ENCODE results near the gene LBHD2. TPM values are rescaled to one million over a fixed set of nuclear protein-coding genes. Genes with fewer than 3 reads are reported as not detected.

LBHD2 gene
- total RNA-seq, 1 donor from 2014 or later, result not detected

- H3K36me3 Mint-ChIP-seq (ENCODE audit: unreplicated experiment), result no peaks in the 10 kb centered on the region
- peak overlapping the region; percentile 31 for H3K27ac Mint-ChIP-seq (ENCODE audit: unreplicated experiment)
- H3K27me3 Mint-ChIP-seq (ENCODE audit: unreplicated experiment), result no peaks in the 10 kb centered on the region
- H3K9me3 Mint-ChIP-seq (ENCODE audit: unreplicated experiment), result no peaks in the 10 kb centered on the region
- no peak for DNase-seq (ENCODE audit: extremely low spot score, unreplicated experiment)
- H3K4me3 Mint-ChIP-seq (ENCODE audit: unreplicated experiment), result no peak overlapping the region
- TF ChIP-seq CTCF (IDR thresholded peaks at IDR 0.05), result no peak
- peaks cover 41% of the 10 kb centered on the region for H3K4me1 Mint-ChIP-seq (ENCODE audit: unreplicated experiment)
Measured at GRCh38 chr14:103125098-103126070, 41.4 kb downstream of the LBHD2 start.

GRCh38 chr14:103126088-103126872, 42.3 kb downstream of the LBHD2 start:
- no peak for DNase-seq (ENCODE audit: extremely low spot score, unreplicated experiment)
- Mint-ChIP-seq H3K4me3 (ENCODE audit: unreplicated experiment) (peak overlapping the region; percentile 18), H3K36me3 (ENCODE audit: unreplicated experiment) (no peaks in the 10 kb centered on the region), H3K27ac (ENCODE audit: unreplicated experiment) (peak overlapping the region; percentile 29), H3K4me1 (ENCODE audit: unreplicated experiment) (peaks cover 48% of the 10 kb centered on the region), H3K27me3 (ENCODE audit: unreplicated experiment) (no peaks in the 10 kb centered on the region), H3K9me3 (ENCODE audit: unreplicated experiment) (no peaks in the 10 kb centered on the region)
- TF ChIP-seq CTCF (IDR thresholded peaks at IDR 0.05), result no peak

GRCh38 chr14:103126873-103127304, 42.9 kb downstream of the LBHD2 start:
- no peak overlapping the region for H3K4me3 Mint-ChIP-seq (ENCODE audit: unreplicated experiment)
- no peaks in the 10 kb centered on the region for H3K9me3 Mint-ChIP-seq (ENCODE audit: unreplicated experiment)

GRCh38 chr14:103127356-103127755, 43.3 kb downstream of the LBHD2 start:
- peak overlapping the region; percentile 10 for H3K4me3 Mint-ChIP-seq (ENCODE audit: unreplicated experiment)
- H3K9me3 Mint-ChIP-seq (ENCODE audit: unreplicated experiment), result no peaks in the 10 kb centered on the region
- H3K27ac Mint-ChIP-seq (ENCODE audit: unreplicated experiment), result no peak overlapping the region
- no peaks in the 10 kb centered on the region for H3K36me3 Mint-ChIP-seq (ENCODE audit: unreplicated experiment)
- no peak for DNase-seq (ENCODE audit: extremely low spot score, unreplicated experiment)
- H3K4me1 Mint-ChIP-seq (ENCODE audit: unreplicated experiment), result peaks cover 49% of the 10 kb centered on the region
- TF ChIP-seq CTCF (IDR thresholded peaks at IDR 0.05), result no peak
- H3K27me3 Mint-ChIP-seq (ENCODE audit: unreplicated experiment), result no peaks in the 10 kb centered on the region

More at GRCh38 chr14:103126873-103127304, 42.9 kb downstream of the LBHD2 start:
- DNase-seq (ENCODE audit: extremely low spot score, unreplicated experiment), result no peak
- Mint-ChIP-seq H3K4me1 (ENCODE audit: unreplicated experiment) (peaks cover 49% of the 10 kb centered on the region), H3K27me3 (ENCODE audit: unreplicated experiment) (no peaks in the 10 kb centered on the region), H3K27ac (ENCODE audit: unreplicated experiment) (no peak overlapping the region), H3K36me3 (ENCODE audit: unreplicated experiment) (no peaks in the 10 kb centered on the region)
- TF ChIP-seq CTCF (IDR thresholded peaks at IDR 0.05), result peak; percentile 28

Measured in osteocyte (in vitro differentiated cells).